ENCODE data around the gene PHB1. TPM values are rescaled to one million over a fixed set of nuclear protein-coding genes. Genes with fewer than 3 reads are reported as not detected.

PHB1 gene
- total RNA-seq, 1 experiment from 2014 or later, result 367 TPM

DNA sequence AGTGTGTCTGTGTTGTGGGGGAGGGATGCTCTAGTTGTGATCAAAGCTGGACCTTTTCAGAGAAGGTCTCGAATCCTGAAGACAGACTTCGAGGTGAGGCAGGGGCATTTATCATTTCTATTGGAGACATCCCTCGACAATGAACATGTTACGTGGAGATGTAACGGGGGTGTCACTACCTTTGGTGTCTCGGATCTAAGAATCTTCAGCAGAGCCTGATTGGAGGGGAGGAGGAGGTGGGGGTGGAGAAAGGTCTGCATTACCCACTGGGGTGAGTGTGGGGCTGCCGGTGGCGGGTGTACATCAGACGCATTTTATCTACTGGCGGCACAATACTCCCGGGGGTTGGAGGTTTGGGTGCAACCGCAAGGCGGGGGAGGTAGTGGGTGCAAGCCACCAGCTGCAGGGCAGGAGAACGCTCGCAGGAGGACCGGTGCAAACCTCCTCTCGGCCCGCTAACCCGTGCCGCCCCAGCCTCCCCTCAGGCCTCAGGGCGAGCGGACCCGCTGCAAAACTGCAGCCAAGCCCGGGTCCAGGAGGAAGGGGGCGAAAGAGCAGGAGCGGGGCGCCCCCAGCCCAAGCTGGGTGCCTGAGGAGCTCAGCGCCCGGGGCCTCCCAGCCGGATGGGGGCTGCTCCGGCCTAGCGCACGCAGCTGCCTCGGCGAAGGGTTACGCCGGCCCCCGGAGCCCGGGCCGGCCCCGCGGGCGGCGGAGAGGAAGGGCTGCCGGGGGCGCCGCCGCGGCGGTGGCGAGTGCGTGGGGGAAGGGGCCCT, 53.4 kb downstream of the PHB1 start:
- Histone ChIP-seq H3K27ac (ENCODE audit: low read length) (peak overlapping the region; percentile 75), H3K4me3 (ENCODE audit: low read depth in 2 of 2, low read length in 2 of 2) (peak overlapping the region; percentile 83 to 89), H3K36me3 (ENCODE audit: control insufficient read depth, insufficient read depth, low read length) (no peaks in the 10 kb centered on the region; the same call in 1 of the 2 replicates), H3K4me1 (ENCODE audit: control insufficient read depth, insufficient read depth, low read length) (peaks cover 32% of the 10 kb centered on the region), H3K9me3 (ENCODE audit: control insufficient read depth, insufficient read depth, low read depth, low read length) (no peaks in the 10 kb centered on the region), H3K27me3 (ENCODE audit: control insufficient read depth, insufficient read depth, low read length) (no peaks in the 10 kb centered on the region)
- TF ChIP-seq, protein P1, sequence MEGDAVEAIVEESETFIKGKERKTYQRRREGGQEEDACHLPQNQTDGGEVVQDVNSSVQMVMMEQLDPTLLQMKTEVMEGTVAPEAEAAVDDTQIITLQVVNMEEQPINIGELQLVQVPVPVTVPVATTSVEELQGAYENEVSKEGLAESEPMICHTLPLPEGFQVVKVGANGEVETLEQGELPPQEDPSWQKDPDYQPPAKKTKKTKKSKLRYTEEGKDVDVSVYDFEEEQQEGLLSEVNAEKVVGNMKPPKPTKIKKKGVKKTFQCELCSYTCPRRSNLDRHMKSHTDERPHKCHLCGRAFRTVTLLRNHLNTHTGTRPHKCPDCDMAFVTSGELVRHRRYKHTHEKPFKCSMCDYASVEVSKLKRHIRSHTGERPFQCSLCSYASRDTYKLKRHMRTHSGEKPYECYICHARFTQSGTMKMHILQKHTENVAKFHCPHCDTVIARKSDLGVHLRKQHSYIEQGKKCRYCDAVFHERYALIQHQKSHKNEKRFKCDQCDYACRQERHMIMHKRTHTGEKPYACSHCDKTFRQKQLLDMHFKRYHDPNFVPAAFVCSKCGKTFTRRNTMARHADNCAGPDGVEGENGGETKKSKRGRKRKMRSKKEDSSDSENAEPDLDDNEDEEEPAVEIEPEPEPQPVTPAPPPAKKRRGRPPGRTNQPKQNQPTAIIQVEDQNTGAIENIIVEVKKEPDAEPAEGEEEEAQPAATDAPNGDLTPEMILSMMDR (IDR thresholded peaks at IDR 0.05), result no peak
- TF ChIP-seq TCF7L2 (IDR thresholded peaks at IDR 0.05; ENCODE audit: low read depth, low read length) (0 out of 2 replicates have a peak, but pooled peaks have one; percentile 45), SIN3A (IDR thresholded peaks at IDR 0.05; ENCODE audit: borderline replicate concordance, insufficient read depth, low read depth, low read length) (0 out of 2 replicates have a peak, but pooled peaks have one; percentile 29)
- DNase-seq (ENCODE audit: low read depth, low spot score) (no peak), ATAC-seq (peak; percentile 43)
- BruUV-seq (replicated peaks), result no TSS peak
- ChIA-PET CTCF (interaction anchor here (0.6 kb wide), 1 partner anchor 19 kb away, joined by 5 read pairs; no protein-coding TSS in a partner anchor), POLR2A (interaction anchor here (0.6 kb wide), 1 partner anchor 40 kb away, joined by 14 read pairs; no protein-coding TSS in a partner anchor)
- intact Hi-C loops (cut with micrococcal nuclease; ENCODE audit: unreplicated experiment), result no loop called here
- in situ Hi-C loops (cut with HindIII; ENCODE audit: low pct_unique_long_range_greater_than_20kb, low sequenced_read_pairs), result no loop called here

DNA sequence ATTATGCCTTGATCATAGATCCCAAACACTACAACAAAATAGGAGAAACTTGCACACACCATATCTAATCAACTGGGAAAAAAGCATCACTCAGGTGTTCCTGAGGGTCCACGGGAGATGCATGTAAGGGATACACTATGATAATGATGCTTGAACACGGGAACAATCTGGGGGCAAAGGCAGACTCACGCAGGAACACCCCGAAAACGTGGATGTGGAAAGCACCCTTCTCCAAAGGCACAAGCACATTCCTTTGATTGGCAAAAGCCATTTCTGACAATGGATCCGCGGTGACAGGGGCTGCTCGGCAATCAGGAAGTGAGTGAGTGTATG, 53.9 kb downstream of the PHB1 start:
- in situ Hi-C loops (cut with HindIII; ENCODE audit: low pct_unique_long_range_greater_than_20kb, low sequenced_read_pairs), result no loop called here
- Histone ChIP-seq H3K4me3 (ENCODE audit: low read depth in 2 of 2, low read length in 2 of 2) (peak overlapping the region; percentile 83 to 89), H3K36me3 (ENCODE audit: control insufficient read depth, insufficient read depth, low read length) (no peaks in the 10 kb centered on the region; the same call in 1 of the 2 replicates), H3K27me3 (ENCODE audit: control insufficient read depth, insufficient read depth, low read length) (no peaks in the 10 kb centered on the region), H3K27ac (ENCODE audit: low read length) (peak overlapping the region; percentile 75), H3K9me3 (ENCODE audit: control insufficient read depth, insufficient read depth, low read depth, low read length) (no peaks in the 10 kb centered on the region), H3K4me1 (ENCODE audit: control insufficient read depth, insufficient read depth, low read length) (peaks cover 32% of the 10 kb centered on the region)
- ChIA-PET CTCF (interaction anchor here (0.6 to 0.7 kb wide), 2 partner anchors 19 to 88 kb away, joined by 4 to 5 read pairs; no protein-coding TSS in a partner anchor), POLR2A (no interaction called here)
- no peak for ATAC-seq
- BruUV-seq (replicated peaks), result no TSS peak
- intact Hi-C loops (cut with micrococcal nuclease; ENCODE audit: unreplicated experiment), result no loop called here
- TF ChIP-seq SIN3A (IDR thresholded peaks at IDR 0.05; ENCODE audit: borderline replicate concordance, insufficient read depth, low read depth, low read length), result no peak
- TF ChIP-seq, protein P2, sequence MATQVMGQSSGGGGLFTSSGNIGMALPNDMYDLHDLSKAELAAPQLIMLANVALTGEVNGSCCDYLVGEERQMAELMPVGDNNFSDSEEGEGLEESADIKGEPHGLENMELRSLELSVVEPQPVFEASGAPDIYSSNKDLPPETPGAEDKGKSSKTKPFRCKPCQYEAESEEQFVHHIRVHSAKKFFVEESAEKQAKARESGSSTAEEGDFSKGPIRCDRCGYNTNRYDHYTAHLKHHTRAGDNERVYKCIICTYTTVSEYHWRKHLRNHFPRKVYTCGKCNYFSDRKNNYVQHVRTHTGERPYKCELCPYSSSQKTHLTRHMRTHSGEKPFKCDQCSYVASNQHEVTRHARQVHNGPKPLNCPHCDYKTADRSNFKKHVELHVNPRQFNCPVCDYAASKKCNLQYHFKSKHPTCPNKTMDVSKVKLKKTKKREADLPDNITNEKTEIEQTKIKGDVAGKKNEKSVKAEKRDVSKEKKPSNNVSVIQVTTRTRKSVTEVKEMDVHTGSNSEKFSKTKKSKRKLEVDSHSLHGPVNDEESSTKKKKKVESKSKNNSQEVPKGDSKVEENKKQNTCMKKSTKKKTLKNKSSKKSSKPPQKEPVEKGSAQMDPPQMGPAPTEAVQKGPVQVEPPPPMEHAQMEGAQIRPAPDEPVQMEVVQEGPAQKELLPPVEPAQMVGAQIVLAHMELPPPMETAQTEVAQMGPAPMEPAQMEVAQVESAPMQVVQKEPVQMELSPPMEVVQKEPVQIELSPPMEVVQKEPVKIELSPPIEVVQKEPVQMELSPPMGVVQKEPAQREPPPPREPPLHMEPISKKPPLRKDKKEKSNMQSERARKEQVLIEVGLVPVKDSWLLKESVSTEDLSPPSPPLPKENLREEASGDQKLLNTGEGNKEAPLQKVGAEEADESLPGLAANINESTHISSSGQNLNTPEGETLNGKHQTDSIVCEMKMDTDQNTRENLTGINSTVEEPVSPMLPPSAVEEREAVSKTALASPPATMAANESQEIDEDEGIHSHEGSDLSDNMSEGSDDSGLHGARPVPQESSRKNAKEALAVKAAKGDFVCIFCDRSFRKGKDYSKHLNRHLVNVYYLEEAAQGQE (IDR thresholded peaks at IDR 0.05; ENCODE audit: insufficient read depth in 1 of 2, low read depth in 2 of 2, low read length in 1 of 2), result no peak
- TF ChIP-seq POLR2AphosphoS5 (IDR thresholded peaks at IDR 0.05; ENCODE audit: low read depth, low read length), result no peak
- TF ChIP-seq TCF7L2 (IDR thresholded peaks at IDR 0.05; ENCODE audit: low read depth, low read length), result no peak
- TF ChIP-seq, protein P1 (IDR thresholded peaks at IDR 0.05), result no peak
- no peak for DNase-seq (ENCODE audit: low read depth, low spot score)
